NCI-H2081 treated with DMSO at 0.1 percent for 48 hours (cell line): ENCODE data around the gene CYP4F12.
"Not testable (repeated sequence)": the region's sequence is repeated elsewhere in the genome, so short reads cannot be mapped to it uniquely, and the experiment has no call there.

Experiments
- DNase-seq: peaks from one replicate; lab custom pipeline; 2025; lab: John Stamatoyannopoulos, UW

Gene CYP4F12

DNA sequence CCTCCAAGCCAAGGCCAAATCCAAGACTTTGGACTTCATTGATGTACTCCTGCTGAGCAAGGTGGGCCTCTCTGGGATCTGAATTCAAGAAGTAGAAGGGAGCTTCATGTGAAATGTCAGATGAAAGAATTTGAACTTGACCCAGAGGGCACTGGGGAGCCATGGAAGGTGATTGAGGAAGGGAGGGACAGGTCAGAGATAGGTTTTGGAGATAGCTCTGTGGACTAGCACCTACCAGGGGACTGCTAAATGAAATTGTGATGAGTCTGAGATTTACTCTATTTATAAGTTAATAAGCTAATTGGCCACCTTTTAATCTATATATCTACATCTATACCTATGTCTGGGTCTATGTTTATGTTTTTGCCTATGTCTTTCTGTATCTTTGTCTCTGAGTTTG lies 22.8 kb upstream of the CYP4F12 start:
- DNase-seq = not testable (repeated sequence)

DNA sequence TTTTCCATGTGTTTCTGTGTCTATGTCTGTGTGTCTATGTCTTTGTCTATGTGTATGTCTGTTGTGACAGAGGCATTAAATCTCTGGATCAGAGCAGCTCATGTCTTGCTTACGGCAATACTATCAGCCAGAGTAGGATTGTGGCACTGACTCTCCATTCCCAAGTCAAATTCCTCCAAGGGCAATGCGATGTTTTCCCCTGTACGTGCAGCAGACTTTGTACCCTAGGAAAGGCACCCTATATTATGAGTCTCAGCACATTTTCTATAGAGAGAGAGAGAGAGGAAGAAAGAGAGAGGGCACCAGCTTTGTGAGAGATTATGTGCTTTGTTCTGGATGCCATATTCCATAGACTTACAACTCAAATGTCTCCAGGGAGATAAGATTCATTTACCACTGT lies 21.1 kb upstream of the CYP4F12 start:
- no peak for DNase-seq

DNA sequence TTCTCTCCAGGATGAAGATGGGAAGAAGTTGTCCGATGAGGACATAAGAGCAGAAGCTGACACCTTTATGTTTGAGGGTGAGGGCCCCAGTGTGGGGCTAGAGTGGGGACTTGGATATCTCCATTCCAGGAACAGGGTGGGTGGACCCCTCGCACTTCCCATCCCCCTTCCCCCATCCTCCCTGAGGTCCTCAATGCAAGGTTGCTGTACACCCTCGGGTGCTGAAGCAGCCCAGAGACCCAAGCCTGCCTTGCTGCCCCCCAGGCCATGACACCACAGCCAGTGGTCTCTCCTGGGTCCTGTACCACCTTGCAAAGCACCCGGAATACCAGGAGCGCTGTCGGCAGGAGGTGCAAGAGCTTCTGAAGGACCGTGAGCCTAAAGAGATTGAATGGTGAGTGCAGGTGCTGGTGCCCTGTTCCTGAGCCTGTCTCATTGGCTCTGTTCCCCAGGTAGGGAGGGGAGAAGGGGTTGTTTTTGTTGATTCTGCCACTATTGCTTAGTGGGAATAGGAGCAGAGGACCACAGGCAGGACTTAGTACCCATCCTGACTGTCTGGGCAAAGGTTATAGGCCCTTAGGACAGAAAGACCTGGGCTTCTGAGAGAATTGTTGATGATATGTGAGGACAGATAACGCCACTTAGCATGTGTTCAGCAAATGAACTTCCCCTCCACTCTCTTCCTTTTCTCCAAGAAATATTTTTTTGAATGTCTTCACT lies 20.2 kb upstream of the CYP4F12 start:
- DNase-seq = no peak

- DNase-seq = no peak
These were observed 16.4 kb upstream of the CYP4F12 start for GRCh38 chr19:15656467-15656866.

- no peak for DNase-seq
These were observed 9.6 kb upstream of the CYP4F12 start for GRCh38 chr19:15663247-15663646.

- DNase-seq = no peak
These were observed 6.7 kb upstream of the CYP4F12 start for GRCh38 chr19:15666186-15666585.

- DNase-seq = no peak
These were observed 6.0 kb upstream of the CYP4F12 start for GRCh38 chr19:15666883-15667282.

DNA sequence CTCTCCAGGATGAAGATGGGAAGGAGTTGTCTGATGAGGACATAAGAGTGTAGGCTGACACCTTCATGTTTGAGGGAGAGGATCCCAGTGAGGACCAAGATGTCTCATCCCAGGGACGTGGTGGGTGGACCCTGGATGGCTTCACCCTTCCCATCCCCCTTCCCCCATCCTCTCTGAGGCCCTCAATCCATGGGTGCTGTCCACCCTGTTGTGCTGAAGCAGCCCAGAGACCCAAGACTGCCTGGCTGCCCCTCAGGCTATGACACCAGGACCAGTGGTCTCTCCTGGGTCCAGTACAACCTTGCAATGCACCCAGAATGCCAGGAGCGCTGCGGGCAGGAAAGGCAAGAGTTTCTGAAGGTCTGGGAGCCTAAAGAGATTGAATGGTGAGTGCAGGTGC lies 3.4 kb upstream of the CYP4F12 start:
- DNase-seq = no peak

GRCh38 chr19:15669891-15670290 lies 3.0 kb upstream of the CYP4F12 start:
- DNase-seq = no peak

DNA sequence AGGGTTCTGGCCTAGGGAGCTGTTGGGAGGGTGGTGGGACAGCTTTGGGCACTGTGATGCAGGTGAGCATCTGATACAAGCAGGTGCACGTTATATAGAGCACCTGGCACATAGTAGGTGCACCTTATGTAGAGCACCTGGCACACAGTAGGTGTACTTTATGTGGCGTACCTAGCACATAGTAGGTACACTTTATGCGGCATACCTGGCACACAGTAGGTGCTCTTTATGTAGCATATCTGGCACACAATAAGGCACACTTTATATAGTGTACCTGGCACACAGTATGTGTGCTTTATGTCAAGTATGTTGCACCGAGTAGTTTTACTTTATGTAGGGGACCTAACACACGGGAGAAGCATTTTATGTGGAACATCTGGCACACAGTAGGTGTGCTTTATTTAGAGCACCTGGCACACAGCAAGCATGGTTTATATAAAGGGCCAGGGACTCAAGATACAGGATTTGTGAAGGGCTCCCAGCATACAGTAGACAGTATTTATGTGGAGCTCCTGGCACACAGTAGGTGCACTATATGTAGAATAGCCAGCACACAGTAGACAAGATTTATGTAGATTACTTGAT lies 1.6 kb upstream of the CYP4F12 start:
- no peak for DNase-seq

GRCh38 chr19:15671891-15672579 lies 852 bp upstream of the CYP4F12 start:
- DNase-seq = no peak

DNA sequence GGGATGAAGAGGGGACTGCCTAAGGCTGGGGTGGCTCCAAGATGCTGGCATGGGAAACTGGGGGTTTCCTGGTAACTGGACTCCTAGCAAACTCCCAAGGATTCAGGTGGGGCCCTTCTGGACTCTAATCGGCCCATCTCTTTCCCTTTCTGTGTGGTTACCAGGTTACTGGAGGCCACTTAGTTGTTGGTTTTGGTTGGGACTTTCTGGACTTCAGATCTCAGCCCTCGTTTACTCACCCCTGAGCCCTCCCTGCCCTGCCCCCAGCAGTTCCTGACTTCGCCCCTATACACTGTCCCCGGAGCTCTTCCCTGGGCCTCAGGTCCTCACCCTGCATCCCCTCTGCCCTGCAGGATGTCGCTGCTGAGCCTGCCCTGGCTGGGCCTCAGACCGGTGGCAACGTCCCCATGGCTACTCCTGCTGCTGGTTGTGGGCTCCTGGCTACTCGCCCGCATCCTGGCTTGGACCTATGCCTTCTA lies 328 bp downstream of the CYP4F12 start:
- DNase-seq = no peak

GRCh38 chr19:15675560-15675959 lies 2.7 kb downstream of the CYP4F12 start:
- no peak for DNase-seq

DNA sequence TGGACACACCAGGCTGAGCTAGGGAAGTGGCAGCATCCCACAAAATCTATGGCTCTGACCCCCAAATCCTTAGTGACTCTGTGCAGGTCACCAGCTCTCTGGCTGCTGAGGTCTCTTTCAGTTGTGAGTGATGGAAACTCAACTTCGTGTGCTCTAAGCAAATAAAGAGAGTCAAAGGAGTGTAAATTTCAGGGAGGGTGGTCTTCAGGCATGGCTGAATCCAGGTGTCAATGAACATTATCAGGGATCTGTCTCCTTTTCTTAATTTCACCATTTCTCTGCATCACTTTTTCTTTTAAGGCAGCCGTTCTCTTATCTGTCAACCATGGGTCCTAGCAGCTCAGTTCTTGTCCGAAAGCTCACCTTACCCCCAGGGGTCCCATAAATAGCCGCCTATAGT lies 6.2 kb downstream of the CYP4F12 start:
- DNase-seq = no peak

DNA sequence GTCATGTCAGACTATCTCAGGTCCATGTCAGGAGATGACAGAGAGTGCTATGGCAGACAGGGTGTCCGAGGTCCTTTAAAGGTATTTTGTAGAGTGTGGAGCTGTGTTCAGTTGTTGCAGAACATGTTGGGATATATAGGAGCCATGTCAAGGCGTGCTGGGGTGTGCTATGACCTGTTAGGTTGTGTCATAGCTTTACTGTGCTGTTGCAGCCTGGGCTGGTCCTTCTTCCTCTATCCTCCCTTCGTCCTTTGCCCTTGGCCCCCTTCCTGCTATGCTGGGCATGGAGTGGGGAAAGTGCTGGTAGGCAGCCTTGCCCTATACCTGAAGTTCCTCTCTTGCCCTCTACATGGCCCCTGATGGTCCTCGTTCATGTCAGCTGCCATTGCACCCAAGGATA lies 7.0 kb downstream of the CYP4F12 start:
- not testable (repeated sequence) for DNase-seq

DNA sequence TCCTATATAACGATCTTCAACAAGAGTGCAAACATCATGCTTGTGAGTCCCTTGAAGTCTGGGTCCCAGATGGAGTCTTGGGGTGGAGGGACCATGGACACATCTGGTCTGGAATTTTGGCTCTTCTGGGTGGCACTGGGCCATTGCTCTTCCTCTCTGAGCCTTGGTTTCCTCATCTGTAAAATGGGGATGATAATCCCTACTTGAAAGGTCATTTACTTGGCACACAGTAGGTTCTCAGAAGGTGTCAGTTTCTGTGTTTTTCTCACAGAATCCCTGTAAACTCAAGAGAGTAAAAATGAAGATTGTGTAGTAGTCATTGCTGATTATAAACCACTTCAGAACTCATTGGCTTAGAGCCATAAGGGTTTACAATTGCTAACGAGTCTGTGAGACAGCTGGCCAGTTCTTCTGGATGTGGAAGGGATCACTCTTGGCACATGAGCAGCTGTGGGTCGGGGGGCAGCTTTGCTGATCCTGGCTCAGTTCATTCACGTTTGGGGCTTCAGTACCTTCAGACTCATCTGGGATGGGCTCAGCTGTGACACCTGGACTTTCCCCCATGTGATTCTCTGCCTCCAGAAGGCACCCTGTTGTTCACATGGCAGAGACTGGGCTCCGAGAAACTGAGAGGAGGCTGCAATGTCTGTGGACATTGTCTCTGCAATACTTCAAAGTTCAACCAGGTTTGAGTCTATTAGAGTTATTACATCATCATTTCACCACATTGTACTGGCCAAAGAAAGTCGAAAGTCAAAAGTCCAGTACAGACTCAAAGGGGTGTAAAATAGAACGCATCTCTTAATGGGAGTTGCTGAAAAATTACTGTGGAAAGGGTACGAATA lies 7.8 kb downstream of the CYP4F12 start:
- DNase-seq = no peak

DNA sequence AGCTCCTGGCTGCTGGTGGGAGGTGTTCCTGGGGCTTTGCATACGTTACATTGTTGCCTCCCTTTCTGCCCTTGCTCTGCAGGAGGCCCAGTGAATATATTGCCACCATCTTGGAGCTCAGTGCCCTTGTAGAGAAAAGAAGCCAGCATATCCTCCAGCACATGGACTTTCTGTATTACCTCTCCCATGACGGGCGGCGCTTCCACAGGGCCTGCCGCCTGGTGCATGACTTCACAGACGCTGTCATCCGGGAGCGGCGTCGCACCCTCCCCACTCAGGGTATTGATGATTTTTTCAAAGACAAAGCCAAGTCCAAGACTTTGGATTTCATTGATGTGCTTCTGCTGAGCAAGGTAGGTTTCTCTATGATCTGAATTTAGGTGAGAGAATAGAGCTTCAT lies 10.5 kb downstream of the CYP4F12 start:
- DNase-seq = no peak

- DNase-seq = no peak
These were observed 11.9 kb downstream of the CYP4F12 start for GRCh38 chr19:15684828-15685227.

DNA sequence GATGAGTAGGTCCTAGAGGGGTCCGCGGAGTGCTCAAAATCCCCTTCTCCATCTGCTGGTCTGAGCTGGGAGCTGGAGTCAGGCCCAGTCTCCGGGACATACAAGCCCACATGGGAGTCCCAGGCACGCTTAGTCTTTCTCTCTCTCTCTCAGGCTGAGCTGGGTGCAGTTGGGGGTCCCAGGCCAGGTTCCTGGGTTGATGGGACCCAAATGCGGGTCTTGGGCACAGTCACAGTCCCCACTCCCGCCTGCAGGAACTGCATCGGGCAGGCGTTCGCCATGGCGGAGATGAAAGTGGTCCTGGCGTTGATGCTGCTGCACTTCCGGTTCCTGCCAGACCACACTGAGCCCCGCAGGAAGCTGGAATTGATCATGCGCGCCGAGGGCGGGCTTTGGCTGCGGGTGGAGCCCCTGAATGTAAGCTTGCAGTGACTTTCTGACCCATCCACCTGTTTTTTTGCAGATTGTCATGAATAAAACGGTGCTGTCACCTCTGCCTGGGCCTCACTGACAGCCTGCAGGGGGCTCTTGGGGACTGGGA lies 23.8 kb downstream of the CYP4F12 start:
- no peak for DNase-seq

DNA sequence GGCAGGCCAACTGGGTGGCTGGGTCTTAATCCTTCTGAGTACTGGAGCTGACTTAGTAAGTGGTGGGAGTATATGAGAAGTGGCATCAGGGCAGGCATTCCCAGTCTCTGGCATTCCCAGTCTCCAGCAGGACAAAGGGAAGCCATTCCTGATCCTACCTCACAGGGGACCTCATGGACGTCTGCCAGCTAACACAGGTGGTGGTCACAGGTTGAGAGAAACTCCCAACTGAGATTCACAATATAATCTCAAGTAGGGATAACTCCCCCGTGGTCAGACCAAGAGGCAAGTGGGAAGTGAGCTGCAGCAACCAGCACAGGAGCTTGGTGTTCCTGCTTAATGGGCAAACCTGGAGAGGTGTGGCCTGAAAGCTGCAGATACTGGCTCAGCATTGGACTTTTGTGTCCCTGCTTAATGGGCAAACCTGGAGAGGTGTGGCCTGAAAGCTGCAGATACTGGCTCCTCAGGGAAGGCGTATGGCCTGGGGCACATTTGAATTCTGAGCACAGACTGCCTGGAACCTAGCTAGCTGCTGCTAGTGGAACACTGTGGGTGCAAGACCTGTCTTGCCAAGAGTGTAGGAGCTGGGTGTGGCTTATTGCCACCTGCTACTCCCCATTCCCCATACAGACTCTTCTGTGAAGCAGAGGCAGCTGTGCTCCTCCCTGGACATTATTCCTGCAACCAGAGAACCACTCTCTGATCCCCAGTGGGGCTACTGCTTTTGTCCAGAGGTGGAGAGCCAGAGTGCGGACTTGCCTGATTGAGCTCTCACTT lies 29.1 kb downstream of the CYP4F12 start:
- DNase-seq = no peak

- no peak for DNase-seq
These were observed 29.6 kb downstream of the CYP4F12 start for GRCh38 chr19:15702534-15702930.
